ENCODE measurements around the gene RBMS1.

Gene RBMS1, protein sequence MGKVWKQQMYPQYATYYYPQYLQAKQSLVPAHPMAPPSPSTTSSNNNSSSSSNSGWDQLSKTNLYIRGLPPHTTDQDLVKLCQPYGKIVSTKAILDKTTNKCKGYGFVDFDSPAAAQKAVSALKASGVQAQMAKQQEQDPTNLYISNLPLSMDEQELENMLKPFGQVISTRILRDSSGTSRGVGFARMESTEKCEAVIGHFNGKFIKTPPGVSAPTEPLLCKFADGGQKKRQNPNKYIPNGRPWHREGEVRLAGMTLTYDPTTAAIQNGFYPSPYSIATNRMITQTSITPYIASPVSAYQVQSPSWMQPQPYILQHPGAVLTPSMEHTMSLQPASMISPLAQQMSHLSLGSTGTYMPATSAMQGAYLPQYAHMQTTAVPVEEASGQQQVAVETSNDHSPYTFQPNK

DNA sequence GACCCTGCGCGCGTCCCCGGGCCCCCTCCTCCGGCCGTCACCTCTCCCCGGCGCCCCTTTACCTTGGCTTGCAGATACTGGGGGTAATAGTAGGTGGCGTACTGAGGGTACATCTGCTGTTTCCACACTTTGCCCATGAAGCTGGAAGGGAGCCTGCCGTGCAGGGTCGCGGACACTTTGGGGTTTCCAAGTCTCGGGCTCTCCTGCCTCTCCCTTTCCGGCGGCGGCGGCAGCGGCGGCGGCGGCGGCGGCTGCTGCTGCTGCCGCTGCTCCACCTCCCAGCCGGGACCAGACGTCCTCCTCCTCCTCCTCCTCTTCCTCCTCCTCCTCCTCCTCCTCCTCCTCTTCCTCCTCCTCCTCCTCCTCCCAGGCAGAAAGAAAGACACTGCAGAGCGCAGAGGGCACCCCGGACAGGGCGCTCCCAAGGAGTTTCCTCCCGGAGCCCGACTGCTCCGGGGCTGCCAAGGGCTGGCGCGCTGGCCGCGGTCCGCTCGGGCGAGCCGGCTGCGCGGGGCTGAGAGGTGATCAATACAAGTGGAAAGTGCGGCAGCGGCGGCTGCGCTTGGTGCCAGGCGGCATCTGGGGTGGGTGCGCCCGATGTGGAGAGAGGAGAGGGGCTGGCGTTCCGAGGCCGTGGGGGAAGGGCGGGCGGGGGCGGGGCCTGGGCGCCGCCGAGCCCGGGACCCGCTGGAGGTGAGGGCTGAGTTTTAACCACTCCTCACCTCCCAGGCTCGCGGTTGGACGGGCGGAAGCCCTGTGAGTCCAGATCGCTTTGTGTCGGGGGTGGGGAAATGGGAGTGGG lies at the start of gene RBMS1:
Gene RBMS1, minus strand, starts transcription at position 581 of the 802 bp plus-strand sequence. Its CDS starts 444 bp downstream, at position 137.
- DNase-seq = peak; percentile 48

GRCh38 chr2:160541745-160542144 lies 48.1 kb upstream of the RBMS1 start:
- DNase-seq = no peak

GRCh38 chr2:160538559-160539355 lies 45.1 kb upstream of the RBMS1 start:
- no peak for DNase-seq

GRCh38 chr2:160538115-160538514 lies 44.5 kb upstream of the RBMS1 start:
- no peak for DNase-seq

DNA sequence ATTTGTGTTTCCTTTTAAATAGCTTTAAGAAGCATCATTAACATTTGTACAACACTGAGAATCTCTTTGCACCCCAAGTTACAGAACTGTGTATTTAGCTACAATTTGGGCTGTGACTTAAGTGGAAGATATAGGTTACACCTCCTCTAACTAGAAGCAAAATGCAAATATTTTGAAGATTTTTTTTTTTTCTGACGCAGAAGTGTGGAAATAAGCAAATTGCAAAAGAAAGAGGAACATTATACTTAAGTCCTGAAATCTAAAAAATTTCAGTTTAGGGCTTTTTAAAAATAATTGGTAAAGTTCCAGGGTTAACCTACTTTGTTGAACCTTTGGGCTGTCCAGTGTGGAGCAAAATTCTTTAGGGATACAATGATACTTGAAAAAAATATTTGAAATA lies 41.4 kb upstream of the RBMS1 start:
- DNase-seq = no peak

GRCh38 chr2:160534249-160534648 lies 40.6 kb upstream of the RBMS1 start:
- DNase-seq = no peak

DNA sequence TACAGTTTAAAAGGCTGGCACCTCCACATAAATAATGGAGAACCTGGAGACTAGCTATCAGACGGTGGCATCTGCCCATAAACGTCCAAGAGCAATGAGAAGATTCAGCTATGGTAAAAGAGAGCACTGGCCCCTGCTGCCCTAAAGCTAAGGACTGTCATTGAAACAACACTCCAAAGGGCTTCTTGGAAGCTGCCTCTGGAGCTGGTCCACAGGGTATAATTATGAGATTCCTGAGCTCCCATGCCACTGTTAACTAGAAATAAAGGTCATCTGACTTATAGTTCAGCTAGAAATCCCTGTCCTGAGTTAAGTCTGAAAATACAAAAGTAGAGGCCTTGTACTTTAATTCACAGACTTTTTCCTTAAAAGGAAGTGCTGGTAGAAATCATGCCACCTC lies 39.9 kb upstream of the RBMS1 start:
- no peak for DNase-seq

DNA sequence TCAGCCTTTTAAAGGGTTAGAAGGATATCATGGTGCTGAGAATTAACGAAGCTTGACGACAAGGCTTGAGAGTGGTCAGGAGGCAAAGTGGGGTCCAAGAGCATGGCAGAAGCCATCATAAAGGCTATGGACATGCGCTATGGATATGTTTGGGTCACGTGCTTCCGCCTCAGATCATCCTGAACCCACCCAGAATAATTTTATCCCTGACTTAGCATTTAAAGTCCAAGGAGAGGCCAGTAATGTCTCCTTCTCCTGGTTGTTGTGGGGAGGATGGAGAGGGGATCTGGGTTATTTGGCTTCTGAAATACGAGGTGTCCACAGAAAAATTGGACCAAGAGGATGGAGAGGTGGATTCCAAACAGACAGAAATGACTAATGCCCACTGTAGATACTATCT lies 38.8 kb upstream of the RBMS1 start:
- no peak for DNase-seq

- no peak for DNase-seq
Observed at GRCh38 chr2:160522951-160523710, 29.5 kb upstream of the RBMS1 start.

GRCh38 chr2:160517731-160518130 lies 24.1 kb upstream of the RBMS1 start:
- no peak for DNase-seq

DNA sequence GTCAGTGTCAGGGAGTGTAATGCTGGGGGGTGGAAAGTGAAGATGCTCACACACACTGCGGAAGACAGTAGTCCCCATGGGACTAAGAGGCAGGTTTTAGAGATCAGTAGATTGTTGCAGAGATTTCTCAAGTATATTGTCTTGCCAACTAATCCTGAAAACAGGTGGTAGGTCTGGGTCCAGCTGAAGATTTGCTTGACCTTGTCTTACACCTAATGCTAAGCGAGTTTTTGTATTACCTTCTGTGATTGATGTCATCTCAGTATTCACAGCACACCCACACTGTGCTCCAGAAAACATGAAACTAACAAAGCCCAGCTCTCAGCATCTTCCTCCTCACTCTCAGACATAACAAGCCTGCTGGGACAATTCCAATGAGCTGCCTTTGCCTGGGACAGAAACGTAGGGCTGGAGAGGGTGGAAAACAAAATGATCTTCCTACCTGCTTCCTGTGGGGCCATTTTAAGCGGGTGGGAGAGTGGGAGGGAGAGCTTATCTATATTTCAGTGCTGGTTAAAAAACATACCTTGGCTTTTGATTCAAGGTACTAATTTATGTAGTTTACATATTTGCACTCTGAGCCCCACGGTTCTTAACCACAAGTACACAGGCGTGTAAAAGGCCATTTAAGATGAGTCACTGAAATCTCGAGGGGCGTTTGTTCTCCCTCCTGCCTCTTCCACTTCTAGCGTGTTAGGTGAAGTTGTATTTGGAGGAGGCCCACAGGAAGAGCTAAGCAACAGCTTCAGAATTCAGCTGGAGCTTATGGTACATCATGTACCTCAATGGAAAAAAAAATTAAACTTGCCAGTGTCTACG lies 23.1 kb upstream of the RBMS1 start:
- no peak for DNase-seq

DNA sequence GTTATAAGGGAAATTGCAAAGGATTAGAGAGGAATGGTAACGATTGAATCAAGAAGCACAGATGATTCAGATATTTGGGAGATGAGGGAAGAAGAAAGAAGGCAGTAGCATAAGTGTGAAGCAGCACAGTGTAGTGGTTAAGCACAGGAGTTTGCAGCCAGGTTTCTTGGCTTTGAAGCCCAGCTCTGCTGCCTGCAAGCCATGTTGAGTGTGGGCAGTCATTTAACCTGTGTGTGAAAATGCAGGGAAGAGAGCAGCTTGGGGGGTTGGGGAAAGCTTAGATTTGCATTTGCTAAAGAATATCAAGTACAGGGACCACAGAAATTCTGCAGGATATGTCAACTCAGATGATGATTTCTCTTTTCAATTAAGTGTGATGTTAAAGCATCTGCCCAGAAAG lies 21.5 kb upstream of the RBMS1 start:
- DNase-seq = no peak

DNA sequence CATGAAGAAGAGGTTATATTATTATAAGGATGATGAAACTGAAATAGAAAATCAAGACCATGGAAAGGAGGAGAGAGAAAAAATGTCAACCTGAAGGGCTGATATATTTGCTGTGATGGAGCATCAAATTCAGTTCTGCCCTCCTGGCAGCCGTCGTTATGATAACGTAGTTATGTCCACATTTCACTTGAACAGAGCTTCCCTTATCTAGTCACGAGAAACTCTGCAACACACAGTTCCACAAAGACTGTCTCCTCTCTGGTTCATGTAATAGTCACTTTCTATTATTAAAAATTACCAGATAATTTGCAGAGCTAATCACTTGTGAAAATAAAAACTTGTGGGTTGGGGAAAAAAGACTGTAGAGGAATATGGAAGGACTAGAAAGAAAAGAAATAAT lies 19.5 kb upstream of the RBMS1 start:
- DNase-seq = no peak

DNA sequence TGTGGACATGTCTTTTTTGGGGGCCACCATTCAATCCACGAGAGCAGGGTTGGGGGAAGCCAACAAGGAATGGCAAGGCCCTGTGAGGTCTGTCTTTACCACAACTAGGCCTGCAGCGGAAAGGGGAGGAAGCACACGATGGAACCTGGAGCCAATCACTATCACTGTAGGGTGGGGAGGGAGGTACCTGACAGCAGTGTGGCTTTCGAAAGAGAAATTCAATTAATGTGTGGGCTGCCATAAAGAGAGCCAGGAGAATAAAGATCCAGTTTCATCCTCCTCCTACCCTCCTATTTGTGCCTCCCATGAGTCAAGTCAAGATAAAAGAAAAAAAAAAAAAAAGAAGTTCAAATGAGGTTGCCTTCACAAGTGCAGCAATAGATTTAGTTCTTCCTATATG lies 18.9 kb upstream of the RBMS1 start:
- no peak for DNase-seq

DNA sequence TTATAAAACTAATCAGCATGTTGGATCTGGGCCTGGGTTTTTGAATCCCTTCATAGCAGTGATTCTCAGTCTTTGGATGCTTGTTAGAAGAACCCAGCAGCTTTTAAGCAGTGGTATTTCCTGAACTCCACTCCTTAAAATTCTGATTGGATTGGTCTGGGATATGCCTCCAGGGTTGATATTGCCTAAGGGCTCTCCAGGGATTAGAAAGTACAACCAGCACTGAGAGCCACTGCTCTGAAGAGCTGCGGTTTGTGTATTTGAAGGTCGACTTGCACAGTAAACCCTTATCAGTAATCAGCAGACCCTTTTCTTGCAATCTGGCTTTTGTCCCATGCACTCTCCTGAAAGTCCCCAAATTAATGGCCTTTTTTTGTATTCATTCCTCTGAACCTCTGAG lies 17.0 kb upstream of the RBMS1 start:
- DNase-seq = no peak

DNA sequence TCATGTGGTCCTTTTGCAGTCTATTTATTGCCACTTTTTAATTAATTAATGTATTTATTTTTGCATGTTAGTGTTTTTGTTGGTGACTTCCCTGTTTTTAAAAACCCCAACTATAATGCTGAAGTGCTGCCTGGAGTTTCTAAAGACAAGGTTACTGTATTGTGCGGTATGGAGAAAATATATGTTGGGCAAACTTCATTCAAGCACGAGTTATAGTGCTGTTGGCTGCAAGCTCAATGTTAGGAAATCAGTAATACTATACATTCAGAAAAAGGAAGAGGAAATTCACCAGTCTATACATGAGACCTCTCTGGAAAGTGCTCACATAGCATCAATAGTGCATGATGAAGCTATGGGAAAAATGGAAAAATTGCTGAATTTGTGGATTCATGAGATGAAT lies 15.4 kb upstream of the RBMS1 start:
- DNase-seq = no peak

DNA sequence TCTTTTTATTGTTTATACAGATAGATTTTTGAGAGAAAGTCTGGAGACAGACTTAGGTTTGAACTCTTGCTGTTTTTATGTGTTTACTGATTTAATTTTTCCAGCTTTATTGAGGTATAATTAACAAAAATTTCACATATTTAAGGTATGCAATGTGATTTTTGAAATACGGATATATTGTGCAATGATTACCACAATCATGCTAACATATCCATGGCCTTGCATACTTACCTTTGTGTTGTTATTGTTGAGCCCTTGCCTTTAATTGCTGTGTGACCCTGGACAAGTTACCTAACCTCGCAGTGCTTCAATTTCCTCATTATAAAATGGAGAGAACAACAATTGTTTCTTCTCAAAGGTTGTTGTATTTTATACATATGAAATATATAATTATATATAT lies 13.9 kb upstream of the RBMS1 start:
- no peak for DNase-seq

DNA sequence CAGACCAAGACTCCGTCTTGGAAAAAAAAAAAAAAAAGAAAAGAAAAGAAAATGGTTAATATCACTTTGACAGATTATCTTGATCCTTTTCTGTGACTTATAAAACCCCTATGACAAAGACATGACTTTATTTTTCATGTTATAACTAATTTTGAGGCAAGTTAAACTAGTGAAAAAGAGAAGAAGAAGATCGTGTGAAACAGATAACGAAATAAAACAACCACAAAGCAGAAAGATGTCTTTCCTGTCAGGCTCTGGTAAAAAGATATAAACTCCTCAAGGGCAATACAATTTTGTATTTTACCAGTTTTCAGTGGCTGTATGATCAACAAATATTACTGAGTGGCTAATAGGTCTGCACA lies 13.4 kb upstream of the RBMS1 start:
- no peak for DNase-seq

DNA sequence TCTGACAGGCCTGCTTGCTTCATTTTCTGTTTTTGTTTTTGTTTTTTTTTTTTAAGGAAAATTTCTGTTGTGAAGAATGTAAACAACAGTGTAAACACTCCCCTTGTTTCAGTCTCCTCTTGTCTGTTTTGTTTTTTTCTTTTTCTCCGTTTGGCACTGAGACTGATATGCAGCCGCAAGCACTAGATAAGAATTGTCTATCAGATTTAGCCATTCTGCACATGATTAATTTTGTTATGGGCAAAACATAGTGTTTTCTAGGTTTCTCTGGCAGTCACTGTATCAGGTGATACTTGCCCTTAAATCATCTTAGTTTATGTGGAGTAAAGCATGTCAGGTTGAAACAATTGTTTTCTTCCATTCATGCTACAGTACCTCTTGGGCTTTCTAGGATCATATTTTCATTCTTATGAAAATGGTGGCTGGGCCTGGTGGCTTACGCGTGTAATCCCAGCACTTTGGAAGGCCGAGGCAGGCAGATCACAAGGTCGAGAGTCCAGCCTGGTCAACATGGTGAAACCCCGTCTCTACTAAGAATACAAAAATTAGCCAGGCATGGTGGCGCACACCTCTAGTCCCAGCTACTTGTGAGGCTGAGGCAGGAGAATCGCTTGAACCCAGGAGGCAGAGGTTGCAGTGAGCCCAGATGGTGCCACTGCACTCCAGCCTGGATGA lies 12.9 kb upstream of the RBMS1 start:
- DNase-seq = no peak

- no peak for DNase-seq
Observed at GRCh38 chr2:160505256-160505655, 11.6 kb upstream of the RBMS1 start.

GRCh38 chr2:160502478-160502877 lies 8.9 kb upstream of the RBMS1 start:
- DNase-seq = no peak

All from stimulated activated CD4-positive, alpha-beta T cell treated with anti-CD3 and anti-CD28 coated beads, Interleukin-12 subunit alpha, Interleukin-12 subunit beta, amount 100 ng/mL, for 4 hours (primary cell).